ENCODE measurements around the gene ITGA5. TPM values are rescaled to one million over a fixed set of nuclear protein-coding genes. Genes with fewer than 3 reads are reported as not detected.

Gene ITGA5
- total RNA-seq, 4 donors from 2014 or later: 37.7 to 217 (median 73.0) TPM

DNA sequence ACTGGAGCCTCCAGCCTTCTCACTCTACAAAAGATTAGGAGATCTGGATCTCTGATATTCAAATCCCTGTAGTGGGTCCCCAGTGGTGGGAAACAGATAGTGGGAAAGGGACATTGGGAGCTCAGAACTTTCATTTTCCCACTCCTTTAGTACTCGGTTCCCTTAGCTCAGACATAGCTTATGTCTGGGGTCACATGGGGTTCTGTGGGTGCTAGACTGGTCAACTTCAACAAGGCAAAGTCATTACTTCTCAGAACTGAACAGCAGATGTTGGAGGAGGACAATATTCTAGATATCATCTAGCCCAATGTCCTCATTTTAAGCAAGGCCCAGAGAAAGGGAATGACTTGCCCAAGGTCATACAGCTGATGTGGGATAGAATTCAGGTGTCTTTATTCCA lies 19.5 kb upstream of the ITGA5 start:
- intact Hi-C loops (cut with DNase I; ENCODE audit: low total_unique reads): no loop called here
- no peaks in the 10 kb centered on the region for H3K27me3 ChIP-seq
- H3K9me3 ChIP-seq: no peaks in the 10 kb centered on the region
- peak overlapping the region in 1 of 4 donors; percentile 16 for H3K27ac ChIP-seq
- H3K36me3 ChIP-seq: no peaks in the 10 kb centered on the region
- TF ChIP-seq EP300 (IDR thresholded peaks at IDR 0.05; ENCODE audit: low read depth) (no peak), POLR2AphosphoS5 (IDR thresholded peaks at IDR 0.05) (no peak), POLR2A (IDR thresholded peaks at IDR 0.05) (no peak)
- TF ChIP-seq, protein P1, sequence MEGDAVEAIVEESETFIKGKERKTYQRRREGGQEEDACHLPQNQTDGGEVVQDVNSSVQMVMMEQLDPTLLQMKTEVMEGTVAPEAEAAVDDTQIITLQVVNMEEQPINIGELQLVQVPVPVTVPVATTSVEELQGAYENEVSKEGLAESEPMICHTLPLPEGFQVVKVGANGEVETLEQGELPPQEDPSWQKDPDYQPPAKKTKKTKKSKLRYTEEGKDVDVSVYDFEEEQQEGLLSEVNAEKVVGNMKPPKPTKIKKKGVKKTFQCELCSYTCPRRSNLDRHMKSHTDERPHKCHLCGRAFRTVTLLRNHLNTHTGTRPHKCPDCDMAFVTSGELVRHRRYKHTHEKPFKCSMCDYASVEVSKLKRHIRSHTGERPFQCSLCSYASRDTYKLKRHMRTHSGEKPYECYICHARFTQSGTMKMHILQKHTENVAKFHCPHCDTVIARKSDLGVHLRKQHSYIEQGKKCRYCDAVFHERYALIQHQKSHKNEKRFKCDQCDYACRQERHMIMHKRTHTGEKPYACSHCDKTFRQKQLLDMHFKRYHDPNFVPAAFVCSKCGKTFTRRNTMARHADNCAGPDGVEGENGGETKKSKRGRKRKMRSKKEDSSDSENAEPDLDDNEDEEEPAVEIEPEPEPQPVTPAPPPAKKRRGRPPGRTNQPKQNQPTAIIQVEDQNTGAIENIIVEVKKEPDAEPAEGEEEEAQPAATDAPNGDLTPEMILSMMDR (IDR thresholded peaks at IDR 0.05): no peak
- WGBS, 2 donors (ENCODE audit: low coverage in 1 of 2): 80% methylated on average over 1 of the region's 1 CpG
- H3K4me1 ChIP-seq: peaks cover 1 to 20% (median 4%) of the 10 kb centered on the region in 4 donors
- in situ Hi-C loops (cut with MboI; ENCODE audit: low pct_ligation_motif_present in 1 of 4, low pct_unique_long_range_greater_than_20kb in 1 of 4, low sequenced_read_pairs in 3 of 4): loop anchor here in 2 of 4 donors (5.0 kb wide), 2 partner anchors 36 to 41 kb away; no protein-coding TSS in a partner anchor
- no peak overlapping the region for H3K4me3 ChIP-seq
- no peak for DNase-seq

- H3K4me3 ChIP-seq: no peak overlapping the region
- WGBS, 2 donors (ENCODE audit: low coverage in 1 of 2): 69 to 84% methylated on average over 3 of the region's 3 CpGs
- peaks cover 3 to 22% (median 3%) of the 10 kb centered on the region in 4 donors for H3K4me1 ChIP-seq
- no peaks in the 10 kb centered on the region for H3K27me3 ChIP-seq
- DNase-seq: no peak
- intact Hi-C loops (cut with DNase I; ENCODE audit: low total_unique reads) (loop anchor here (2.0 kb wide), 1 partner anchor 37 kb away; no protein-coding TSS in a partner anchor), in situ Hi-C loops (cut with MboI; ENCODE audit: low pct_ligation_motif_present in 1 of 4, low pct_unique_long_range_greater_than_20kb in 1 of 4, low sequenced_read_pairs in 3 of 4) (loop anchor here in 2 of 4 donors (5.0 kb wide), 2 partner anchors 35 to 40 kb away; no protein-coding TSS in a partner anchor)
- TF ChIP-seq, protein P1 (IDR thresholded peaks at IDR 0.05): no peak
- TF ChIP-seq POLR2A (IDR thresholded peaks at IDR 0.05) (no peak), EP300 (IDR thresholded peaks at IDR 0.05; ENCODE audit: low read depth) (no peak), POLR2AphosphoS5 (IDR thresholded peaks at IDR 0.05) (no peak)
- H3K36me3 ChIP-seq: no peaks in the 10 kb centered on the region
- H3K9me3 ChIP-seq: no peaks in the 10 kb centered on the region
- H3K27ac ChIP-seq: peak overlapping the region in 1 of 4 donors; percentile 16
Observed at GRCh38 chr12:54437697-54438096, 18.6 kb upstream of the ITGA5 start.

DNA sequence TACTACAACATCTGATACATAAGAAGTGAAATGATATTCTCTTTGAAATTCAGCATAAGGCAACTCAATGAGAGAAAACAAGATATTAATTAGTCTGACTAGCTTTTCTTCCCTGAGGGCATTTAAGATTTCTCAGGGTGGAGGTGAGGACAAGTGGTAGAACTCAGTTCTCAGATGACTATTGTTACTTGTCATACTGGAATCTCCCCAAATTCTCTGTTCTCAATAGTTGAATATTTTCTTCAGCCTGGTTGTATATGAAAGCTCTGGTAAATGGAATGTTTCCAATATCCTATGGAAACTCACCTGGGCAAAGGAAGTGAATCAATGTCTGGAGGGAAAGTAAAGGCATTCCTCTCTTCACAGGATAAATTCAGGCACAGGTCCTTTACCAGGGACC lies 18.2 kb upstream of the ITGA5 start:
- no peaks in the 10 kb centered on the region for H3K36me3 ChIP-seq
- no peak overlapping the region for H3K4me3 ChIP-seq
- no peaks in the 10 kb centered on the region for H3K9me3 ChIP-seq
- no peak for TF ChIP-seq EP300 (IDR thresholded peaks at IDR 0.05; ENCODE audit: low read depth)
- no peak for TF ChIP-seq POLR2A (IDR thresholded peaks at IDR 0.05)
- TF ChIP-seq POLR2AphosphoS5 (IDR thresholded peaks at IDR 0.05): no peak
- TF ChIP-seq, protein P1 (IDR thresholded peaks at IDR 0.05): no peak
- H3K27me3 ChIP-seq: no peaks in the 10 kb centered on the region
- H3K4me1 ChIP-seq: peaks cover 4 to 22% (median 7%) of the 10 kb centered on the region in 4 donors
- no peak overlapping the region for H3K27ac ChIP-seq
- in situ Hi-C loops (cut with MboI; ENCODE audit: low pct_ligation_motif_present in 1 of 4, low pct_unique_long_range_greater_than_20kb in 1 of 4, low sequenced_read_pairs in 3 of 4): loop anchor here in 2 of 4 donors (5.0 kb wide), 2 partner anchors 35 to 40 kb away; no protein-coding TSS in a partner anchor
- no peak for DNase-seq
- intact Hi-C loops (cut with DNase I; ENCODE audit: low total_unique reads): loop anchor here (2.0 kb wide), 1 partner anchor 36 kb away; no protein-coding TSS in a partner anchor

DNA sequence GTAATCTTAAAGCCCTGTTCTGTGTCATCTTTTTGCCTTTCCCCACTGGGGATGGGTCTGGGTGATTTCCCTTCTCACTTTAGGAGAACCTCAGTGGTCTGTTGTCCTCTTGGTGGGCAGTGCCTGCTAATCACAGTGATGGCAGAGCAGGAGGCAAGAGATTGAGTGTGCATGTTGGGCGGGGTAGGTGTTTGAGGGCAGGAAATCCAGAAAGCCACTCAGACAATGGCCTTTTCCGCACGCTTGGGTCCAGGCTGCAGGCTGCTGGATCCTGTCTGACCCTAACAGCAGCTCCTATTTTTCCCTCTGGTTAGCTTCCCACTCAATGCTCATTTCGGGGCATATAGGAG lies 13.7 kb upstream of the ITGA5 start:
- in situ Hi-C loops (cut with MboI; ENCODE audit: low pct_ligation_motif_present in 1 of 4, low pct_unique_long_range_greater_than_20kb in 1 of 4, low sequenced_read_pairs in 3 of 4): no loop called here
- TF ChIP-seq, protein P1 (IDR thresholded peaks at IDR 0.05): no peak
- no peak for TF ChIP-seq POLR2A (IDR thresholded peaks at IDR 0.05)
- TF ChIP-seq POLR2AphosphoS5 (IDR thresholded peaks at IDR 0.05): no peak
- TF ChIP-seq EP300 (IDR thresholded peaks at IDR 0.05; ENCODE audit: low read depth): no peak
- Histone ChIP-seq H3K4me3 (no peak overlapping the region), H3K27me3 (peaks cover 6% of the 10 kb centered on the region), H3K4me1 (peaks cover 16 to 43% (median 25%) of the 10 kb centered on the region in 4 donors), H3K27ac (peak overlapping the region; percentile 62 to 97 (median 72)), H3K36me3 (no peaks in the 10 kb centered on the region), H3K9me3 (no peaks in the 10 kb centered on the region)
- 72% methylated on average over 4 of the region's 4 CpGs; no CpG with 5 or more reads in 1 of the 2 donors for WGBS, 2 donors (ENCODE audit: low coverage in 1 of 2)
- intact Hi-C loops (cut with DNase I; ENCODE audit: low total_unique reads): no loop called here
- DNase-seq: no peak

All from transverse colon (tissue), 4 donors.